ENCODE results near the gene SIK1.
"Not testable (repeated sequence)": the region's sequence is repeated elsewhere in the genome, so short reads cannot be mapped to it uniquely, and the experiment has no call there.

The SIK1 gene

GRCh38 chr21:43426404-43427241 lies at the start of gene SIK1:
Gene SIK1 (minus strand): TSS chr21:43427131. CDS start chr21:43426178, 953 bp downstream.
- not testable (repeated sequence) for DNase-seq

DNA sequence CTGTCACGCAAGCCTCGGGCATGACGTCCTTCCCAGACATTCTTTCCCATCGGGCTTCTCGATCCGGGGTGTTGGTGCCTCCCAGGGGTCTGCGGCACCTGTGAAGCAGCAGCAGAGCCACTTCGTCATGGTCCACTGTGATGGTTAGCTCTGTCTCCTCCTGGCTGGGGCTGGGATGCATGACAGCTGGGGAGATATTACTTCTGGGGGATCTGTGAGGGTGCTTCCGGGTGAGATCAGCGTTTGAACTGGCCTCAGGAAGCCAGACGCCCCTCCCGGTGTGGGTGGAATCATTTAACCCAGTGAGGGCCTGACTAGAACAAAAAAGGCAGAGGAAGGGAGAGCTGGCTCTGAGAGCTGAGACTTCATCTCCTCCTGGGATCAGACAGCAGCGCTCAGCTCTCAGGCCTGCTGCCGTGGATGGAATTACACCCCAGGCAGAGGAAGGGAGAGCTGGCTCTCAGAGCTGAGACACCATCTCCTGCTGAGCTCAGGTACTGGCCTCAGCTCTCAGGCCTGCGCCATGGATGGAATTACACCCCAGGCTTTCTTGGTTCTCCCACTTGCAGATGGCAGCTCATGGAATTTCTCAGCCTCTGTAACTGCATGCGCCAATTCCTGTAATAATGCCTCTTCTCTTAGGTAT lies 44.8 kb upstream of the SIK1 start:
- not testable (repeated sequence) for DNase-seq

GRCh38 chr21:43469719-43470458 lies 43.0 kb upstream of the SIK1 start:
- DNase-seq = not testable (repeated sequence)

DNA sequence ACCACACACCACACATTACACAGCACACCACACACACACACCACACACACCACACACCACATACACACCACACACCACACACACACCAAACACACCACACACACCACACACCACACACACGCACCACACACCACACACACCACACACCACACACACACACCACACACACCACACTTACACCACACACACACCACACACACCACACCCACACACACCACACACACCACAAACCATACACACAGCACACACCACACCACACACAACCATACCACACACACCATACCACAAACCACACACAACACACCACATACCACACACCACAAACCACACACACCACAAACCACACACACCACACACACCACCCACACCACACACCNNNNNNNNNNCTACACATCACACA lies 40.9 kb upstream of the SIK1 start:
- no peak for DNase-seq

GRCh38 chr21:43465159-43465558 lies 38.2 kb upstream of the SIK1 start:
- not testable (repeated sequence) for DNase-seq

DNA sequence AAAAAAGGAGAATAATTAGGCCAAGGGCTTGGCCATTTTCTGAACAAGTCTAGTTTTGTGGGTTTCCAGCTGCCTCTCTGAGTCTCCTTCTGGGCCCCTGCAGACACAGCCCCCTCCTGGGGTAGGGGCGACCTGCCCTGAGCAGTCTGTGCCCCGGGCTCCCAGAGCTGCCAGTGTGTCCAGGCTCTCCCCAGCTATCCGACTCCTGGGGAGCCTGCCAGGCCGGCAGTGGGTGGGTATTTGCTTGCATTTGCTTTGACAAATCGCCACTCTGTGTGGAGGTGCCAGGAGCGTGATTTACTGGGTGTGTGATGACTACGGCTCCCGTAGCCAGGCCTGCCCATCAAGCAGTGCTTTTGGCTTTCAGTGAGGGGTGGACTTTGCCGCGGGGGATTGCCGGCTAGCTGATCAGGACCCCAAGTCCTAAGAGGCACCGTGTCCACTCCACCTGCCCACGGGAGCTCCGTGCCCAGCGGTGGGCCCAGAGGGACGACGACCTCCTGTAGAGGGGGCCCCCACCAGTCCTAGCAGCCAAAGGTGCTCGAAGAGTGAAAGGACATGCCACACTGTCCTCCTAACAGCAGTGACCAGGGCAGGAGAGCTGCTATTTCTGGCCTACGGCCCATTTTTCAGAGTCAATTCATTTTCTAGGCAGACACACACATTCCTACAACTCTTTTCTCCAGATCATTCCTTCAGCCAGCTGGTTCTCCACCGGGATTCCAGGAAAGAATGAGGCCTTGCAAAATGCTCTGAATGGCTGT lies 36.7 kb upstream of the SIK1 start:
- DNase-seq = not testable (repeated sequence)

DNA sequence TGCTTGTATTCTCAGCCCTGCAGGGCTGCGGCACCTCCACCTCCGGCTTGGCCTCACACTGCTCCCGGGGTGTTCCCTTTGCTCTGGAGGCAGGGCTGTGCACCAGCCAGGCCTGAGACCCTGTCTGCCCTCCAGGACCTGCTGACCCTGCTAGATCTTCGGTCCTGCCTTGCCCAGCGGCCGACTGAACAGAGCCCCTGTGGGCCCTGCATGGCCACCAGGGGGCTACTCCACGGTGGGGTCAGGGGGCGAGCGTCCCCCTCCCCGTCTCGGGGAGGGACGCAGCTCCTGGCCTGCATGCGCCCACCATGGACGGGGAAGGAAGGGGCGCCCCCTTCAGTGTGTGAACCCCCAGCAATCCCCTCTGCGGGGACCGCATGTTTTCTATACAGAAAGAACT lies 36.0 kb upstream of the SIK1 start:
- not testable (repeated sequence) for DNase-seq

DNA sequence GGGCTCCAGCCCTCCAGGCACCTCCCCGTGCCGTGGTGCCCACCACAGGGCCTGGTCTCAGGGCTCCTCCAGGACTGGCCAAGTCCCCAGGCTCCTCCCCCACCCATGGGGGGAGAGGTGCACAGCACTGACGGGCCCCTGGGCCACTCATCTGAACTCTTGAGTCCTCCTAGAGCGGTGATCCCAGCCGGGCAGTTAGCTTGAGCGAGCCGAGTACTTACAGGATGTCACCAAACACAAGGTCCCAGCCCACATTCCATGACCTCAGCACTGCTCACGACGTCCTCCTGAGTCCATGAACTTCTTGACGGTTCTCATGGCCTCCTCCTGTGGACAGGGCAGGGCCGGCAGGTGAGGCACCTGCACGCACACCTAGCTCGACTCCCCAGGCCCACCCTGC lies 33.5 kb upstream of the SIK1 start:
- not testable (repeated sequence) for DNase-seq

DNA sequence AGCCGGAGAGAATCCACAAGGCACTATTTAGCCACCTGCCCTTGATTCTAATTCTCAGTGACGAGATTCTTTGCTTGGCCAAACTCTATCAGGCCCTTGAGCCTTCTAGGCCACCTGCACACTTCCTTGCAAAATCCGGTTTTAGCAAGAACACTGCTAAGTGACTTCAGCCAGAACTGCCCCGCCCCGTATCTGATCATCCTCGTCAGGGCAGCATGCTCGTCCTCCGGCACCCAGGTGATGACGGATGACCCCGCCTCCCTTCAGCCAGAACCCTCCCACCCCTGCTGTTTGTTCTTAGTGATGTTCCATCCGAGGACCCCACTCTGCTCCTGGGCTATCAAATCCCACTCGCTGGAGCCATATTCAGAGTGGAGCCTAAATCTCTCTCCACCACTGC lies 32.1 kb upstream of the SIK1 start:
- not testable (repeated sequence) for DNase-seq

- DNase-seq = not testable (repeated sequence)
These were observed 29.8 kb upstream of the SIK1 start for GRCh38 chr21:43456616-43457314.

DNA sequence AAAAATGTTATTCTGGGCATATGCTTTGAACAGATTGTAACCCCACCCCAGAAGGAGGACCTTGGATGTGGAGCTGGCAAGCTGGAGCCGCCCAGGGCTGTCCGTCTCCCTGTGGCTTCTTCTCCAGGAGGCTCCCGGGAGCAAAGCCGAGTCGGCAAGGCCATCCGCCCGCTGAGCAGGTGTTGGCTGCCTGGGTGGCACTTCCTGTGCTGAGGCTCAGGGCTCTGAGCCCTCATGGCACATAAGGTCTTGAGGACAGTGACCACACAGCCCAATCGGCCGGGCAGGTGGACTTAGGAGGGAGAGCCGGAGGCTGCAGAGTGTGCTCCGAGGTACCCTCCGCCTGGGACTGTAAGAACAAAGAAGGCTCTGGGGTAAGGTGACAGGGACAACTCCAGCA lies 28.8 kb upstream of the SIK1 start:
- DNase-seq = not testable (repeated sequence)

- DNase-seq = not testable (repeated sequence)
These were observed 27.2 kb upstream of the SIK1 start for GRCh38 chr21:43454176-43454575.

DNA sequence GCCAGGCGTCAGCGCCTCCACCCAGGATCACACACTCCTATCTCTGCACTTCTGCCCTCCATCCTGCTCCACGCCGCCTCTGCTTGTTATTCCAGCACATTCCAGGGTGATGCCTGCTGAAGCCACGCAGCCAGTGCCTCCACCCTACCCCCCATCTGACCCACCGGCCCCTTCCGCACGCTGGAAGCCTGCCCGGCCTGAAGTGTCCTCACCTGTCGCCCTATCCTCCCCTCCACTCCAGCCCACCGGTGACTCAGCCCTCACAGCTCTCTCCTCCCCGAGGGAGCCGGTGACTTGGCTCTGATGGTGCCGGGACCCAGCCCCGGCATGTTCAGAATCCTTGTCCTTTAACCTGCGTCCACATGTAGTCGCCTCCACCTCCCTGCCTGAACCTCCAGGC lies 24.9 kb upstream of the SIK1 start:
- DNase-seq = not testable (repeated sequence)

GRCh38 chr21:43450287-43450686 lies 23.4 kb upstream of the SIK1 start:
- DNase-seq = not testable (repeated sequence)

GRCh38 chr21:43447353-43447977 lies 20.5 kb upstream of the SIK1 start:
- not testable (repeated sequence) for DNase-seq

- DNase-seq = not testable (repeated sequence)
These were observed 19.5 kb upstream of the SIK1 start for GRCh38 chr21:43446277-43446932.

DNA sequence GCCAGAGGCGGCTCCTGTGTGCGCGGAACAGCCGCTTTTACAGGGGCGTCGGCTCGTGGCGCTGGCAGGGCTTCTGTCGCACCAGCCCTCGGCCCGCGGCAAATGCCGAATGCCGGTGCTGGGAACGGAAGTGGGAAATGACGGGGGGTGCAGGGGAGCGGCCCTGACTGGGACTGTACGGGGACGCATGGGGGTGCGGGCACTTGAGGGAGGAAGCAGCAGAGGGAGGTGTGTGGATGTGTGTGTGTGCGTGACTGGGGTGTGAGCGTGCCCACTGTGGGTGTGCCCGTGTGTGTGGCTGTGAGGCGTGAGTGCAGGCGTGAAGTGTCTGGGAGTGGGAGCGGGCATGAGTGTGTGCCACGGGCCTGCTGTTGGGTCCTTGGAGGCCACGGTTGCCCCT lies 17.6 kb upstream of the SIK1 start:
- DNase-seq = not testable (repeated sequence)

DNA sequence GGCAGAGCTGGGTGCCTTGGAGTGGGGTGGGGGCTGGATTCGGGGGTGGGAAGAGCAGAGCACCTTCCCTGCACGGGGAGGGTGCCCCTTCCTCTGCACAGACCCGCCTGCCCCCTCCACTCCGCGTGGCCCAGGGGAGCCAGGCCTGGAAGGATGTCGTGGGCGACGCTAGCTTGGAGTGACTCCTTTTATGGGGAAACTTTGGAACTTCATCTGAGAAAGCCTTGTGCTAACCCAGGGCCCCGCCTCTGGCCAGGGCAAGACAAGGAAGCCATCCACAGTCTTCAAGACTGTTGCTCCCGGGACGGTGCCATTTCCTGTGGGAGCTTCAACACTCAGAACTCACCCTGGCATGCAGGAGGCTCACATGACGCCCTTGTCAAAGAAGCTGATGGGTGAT lies 15.6 kb upstream of the SIK1 start:
- DNase-seq = not testable (repeated sequence)

DNA sequence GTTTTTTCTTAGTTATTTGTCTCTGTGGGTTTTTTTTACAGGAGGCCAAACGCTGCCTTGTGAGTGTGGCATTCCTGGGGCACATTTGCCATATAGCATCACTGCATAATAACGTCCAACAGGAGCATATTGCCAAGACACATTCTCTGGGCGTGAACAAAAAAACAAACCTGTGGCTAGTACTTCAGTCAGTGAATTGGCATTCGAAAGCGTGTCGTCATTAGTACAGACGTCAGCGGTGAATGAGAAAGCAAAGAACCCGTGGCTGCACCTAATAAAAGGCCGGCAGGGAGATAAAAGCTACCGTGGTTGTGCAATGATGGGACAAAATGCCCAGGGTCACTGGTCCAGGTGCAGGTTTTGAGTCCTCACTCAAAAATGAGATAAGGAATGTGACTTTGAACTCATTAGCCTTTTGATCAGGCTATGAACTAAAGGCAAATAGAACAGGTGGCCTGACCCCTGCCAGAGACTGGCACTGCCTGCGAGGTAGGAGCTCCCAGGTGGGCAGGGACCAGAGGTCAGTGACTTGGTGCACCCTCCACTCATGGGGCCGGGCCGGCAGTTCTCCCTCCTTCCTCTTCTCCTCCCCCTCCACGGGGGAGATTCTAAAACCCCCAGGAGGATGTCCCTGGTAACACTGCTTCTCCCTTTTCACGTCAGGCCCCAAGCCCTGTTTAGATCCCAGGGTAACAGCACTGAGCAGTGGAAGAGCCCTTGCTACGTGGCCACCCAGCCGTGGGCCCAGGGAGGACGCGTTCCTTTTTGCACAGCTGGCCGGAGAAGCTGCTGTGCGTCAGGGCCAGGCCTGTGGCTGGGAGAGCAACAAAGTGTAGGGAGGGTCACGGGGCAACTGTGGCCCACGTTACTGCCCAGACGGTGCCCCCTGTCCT lies 14.2 kb upstream of the SIK1 start:
- not testable (repeated sequence) for DNase-seq

Measured in EL (cell line).